HFF-Myc (cell line): Measurements from ENCODE around the gene CORO2A.

Experiments used
- DNase-seq: peaks from one replicate; pipeline ENCODE4 v3.0.0-alpha.2; 2011; ENCODE audit warnings: low read depth; ENCODE audit errors: extremely low read depth
- H3K4me3 ChIP-seq: replicated peaks from 2 replicates; pipeline ENCODE4 v1.5.1; 2011; ENCODE audit warnings: low read depth, mild to moderate bottlenecking, control low read depth, low read length
- TF ChIP-seq, protein P1 (sequence below): IDR thresholded peaks from 2 replicates; pipeline ENCODE4 v1.5.1; 2012; ENCODE audit warnings: mild to moderate bottlenecking, low read depth, low read length, control low read depth; ENCODE audit errors: missing control alignments

Gene CORO2A

GRCh38 chr9:98148486-98148885 is 44.0 kb downstream of the CORO2A start:
- DNase-seq = no peak
- no peak overlapping the region for H3K4me3 ChIP-seq
- TF ChIP-seq, protein P1, sequence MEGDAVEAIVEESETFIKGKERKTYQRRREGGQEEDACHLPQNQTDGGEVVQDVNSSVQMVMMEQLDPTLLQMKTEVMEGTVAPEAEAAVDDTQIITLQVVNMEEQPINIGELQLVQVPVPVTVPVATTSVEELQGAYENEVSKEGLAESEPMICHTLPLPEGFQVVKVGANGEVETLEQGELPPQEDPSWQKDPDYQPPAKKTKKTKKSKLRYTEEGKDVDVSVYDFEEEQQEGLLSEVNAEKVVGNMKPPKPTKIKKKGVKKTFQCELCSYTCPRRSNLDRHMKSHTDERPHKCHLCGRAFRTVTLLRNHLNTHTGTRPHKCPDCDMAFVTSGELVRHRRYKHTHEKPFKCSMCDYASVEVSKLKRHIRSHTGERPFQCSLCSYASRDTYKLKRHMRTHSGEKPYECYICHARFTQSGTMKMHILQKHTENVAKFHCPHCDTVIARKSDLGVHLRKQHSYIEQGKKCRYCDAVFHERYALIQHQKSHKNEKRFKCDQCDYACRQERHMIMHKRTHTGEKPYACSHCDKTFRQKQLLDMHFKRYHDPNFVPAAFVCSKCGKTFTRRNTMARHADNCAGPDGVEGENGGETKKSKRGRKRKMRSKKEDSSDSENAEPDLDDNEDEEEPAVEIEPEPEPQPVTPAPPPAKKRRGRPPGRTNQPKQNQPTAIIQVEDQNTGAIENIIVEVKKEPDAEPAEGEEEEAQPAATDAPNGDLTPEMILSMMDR = no peak

DNA sequence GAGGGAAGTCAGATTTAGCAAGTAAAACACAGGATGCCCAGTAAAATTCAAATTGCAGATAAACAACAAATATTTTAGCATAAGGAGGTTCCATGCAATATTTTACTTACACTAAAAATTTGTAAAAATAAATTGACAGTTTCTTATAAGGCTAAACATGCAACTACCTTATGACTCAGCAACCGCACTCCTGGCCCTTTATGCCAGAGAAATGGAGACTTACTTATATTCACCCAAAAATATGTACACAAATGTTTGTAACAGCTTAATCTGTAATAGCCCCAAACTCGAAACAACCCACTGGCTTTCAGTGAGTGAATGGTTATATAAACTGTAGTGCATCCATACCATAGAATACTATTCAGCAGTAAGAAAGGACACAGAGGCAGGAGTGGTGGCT is 44.9 kb downstream of the CORO2A start:
- no peak overlapping the region for H3K4me3 ChIP-seq
- TF ChIP-seq, protein P1 = no peak
- DNase-seq = no peak

DNA sequence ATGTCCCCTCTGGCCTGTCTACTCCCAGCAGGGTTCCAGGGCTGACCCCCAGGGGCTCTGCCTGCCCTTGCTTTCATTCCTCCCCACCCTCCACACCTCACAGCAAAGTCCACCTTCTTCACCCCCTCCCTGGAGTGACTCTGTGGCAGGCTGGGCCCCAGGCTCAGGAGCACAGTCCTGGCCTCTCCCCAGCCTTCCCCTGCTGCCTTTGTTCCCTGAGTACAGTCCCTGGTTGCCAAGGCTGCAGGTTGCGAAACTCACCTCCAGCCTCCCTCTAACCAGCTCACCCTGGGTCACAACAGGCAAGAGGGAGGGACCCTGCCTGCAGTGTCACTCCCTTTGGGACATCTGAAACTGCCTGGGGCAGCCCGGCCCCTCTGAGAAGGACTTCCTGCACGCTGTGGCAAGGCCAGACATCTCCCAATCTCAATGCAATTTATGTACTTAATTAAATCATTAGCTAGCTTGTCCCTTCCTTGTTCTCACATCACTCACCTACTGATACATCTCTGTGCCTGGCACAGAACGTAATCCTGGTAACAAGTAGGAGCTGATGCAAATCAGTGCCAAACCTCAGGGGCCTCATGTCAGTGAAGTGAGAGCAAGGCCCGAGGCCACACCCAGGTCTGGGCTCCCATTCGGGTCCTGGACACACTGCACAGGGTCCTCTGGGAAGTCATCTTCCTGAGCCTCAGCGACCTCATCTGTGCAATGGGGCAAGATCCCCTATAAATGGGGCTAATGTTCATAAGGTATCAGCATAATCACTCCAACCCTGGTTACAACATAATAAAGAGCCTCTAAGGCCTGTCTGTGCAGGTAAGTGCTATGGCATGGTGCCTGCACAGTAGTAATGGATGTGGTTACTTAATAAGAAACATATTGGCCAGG is 46.1 kb downstream of the CORO2A start:
- TF ChIP-seq, protein P1 = no peak
- H3K4me3 ChIP-seq = no peak overlapping the region
- no peak for DNase-seq

GRCh38 chr9:98144631-98145030 is 47.8 kb downstream of the CORO2A start:
- TF ChIP-seq, protein P1 = no peak
- H3K4me3 ChIP-seq = no peak overlapping the region
- no peak for DNase-seq

- TF ChIP-seq, protein P1 = no peak
- no peak for DNase-seq
- no peak overlapping the region for H3K4me3 ChIP-seq
These were observed 48.4 kb downstream of the CORO2A start for GRCh38 chr9:98144076-98144475.

DNA sequence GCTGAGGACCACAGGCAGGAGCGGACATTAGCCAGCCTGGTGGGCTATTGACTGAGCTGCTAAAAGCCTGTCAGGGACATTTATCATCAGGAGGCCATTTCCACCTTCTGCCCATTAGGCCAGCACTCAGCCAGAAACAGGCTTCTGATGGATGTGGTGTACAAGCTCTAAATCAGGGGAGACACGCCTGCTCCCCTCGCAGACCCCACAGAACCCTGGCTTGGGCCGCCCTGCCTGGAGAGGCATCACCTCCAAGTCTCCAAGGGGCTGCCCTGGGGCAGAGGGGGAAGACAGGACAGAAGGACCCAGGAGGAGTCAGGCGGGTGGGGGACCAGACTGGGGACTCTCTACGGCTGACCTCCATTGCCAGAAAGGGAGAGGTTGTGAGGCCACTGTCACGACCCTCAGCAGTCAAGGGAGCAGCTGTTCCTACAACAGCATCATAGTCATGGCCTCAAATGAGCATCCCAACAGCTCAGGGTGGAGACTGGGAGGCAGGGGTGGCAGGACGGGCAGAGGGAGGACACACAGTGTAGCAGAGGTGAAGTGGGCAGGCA is 49.4 kb downstream of the CORO2A start:
- no peak for DNase-seq
- no peak overlapping the region for H3K4me3 ChIP-seq
- TF ChIP-seq, protein P1 = no peak
